ENCODE measurements around the gene ERICH3.

ERICH3 gene

GRCh38 chr1:74570797-74571492, 102.6 kb downstream of the ERICH3 start:
- H3K4ac ChIP-seq (ENCODE audit: low read length) = no peak overlapping the region
- peak overlapping the region; percentile 81 for H2AFZ ChIP-seq (ENCODE audit: low read length)
- H4K8ac ChIP-seq (ENCODE audit: low read depth, low read length) = no peak overlapping the region
- H3K36me3 ChIP-seq (replicated peaks in 1 of 2; ENCODE audit: control insufficient read depth in 2 of 2, insufficient read depth in 2 of 2, low read length in 2 of 2) = no peaks in the 10 kb centered on the region
- no CpG with 5 or more reads among the region's 14 CpGs for WGBS, 2 donors (ENCODE audit: extremely low coverage in 2 of 2, insufficient read length in 2 of 2, insufficient replicate concordance in 1 of 2)
- peaks cover 9 to 12% of the 10 kb centered on the region in 2 donors for H3K4me1 ChIP-seq (ENCODE audit: control insufficient read depth in 2 of 2, insufficient read depth in 1 of 2, low read depth in 1 of 2, low read length in 2 of 2)
- H2BK120ac ChIP-seq (ENCODE audit: low read depth, low read length) = no peak overlapping the region
- no peak overlapping the region for H3K9ac ChIP-seq (ENCODE audit: low read depth, low read length, poor library complexity)
- H3K9me3 ChIP-seq (replicated peaks in 1 of 2; ENCODE audit: control insufficient read depth in 2 of 2, insufficient read depth in 1 of 2, low read depth in 1 of 2, low read length in 2 of 2) = no peaks in the 10 kb centered on the region
- H3K79me1 ChIP-seq (ENCODE audit: low read depth, low read length) = no peaks in the 10 kb centered on the region
- no peak overlapping the region for H3K14ac ChIP-seq (ENCODE audit: low read length)
- no peak overlapping the region for H2BK15ac ChIP-seq (ENCODE audit: low read length)
- H3K4me2 ChIP-seq (ENCODE audit: insufficient read depth, low read length, poor library complexity, severe bottlenecking) = no peak overlapping the region
- H3K23ac ChIP-seq (ENCODE audit: low read depth, low read length, poor library complexity) = no peak overlapping the region
- no peaks in the 10 kb centered on the region for H3K27me3 ChIP-seq (ENCODE audit: control insufficient read depth in 3 of 3, insufficient read depth in 3 of 3, low read depth in 1 of 3, low read length in 3 of 3)
- H3K18ac ChIP-seq (ENCODE audit: low read length) = peak overlapping the region; percentile 21
- H2BK12ac ChIP-seq (ENCODE audit: low read length) = no peak overlapping the region
- no peak overlapping the region for H2BK5ac ChIP-seq (ENCODE audit: low read length)
- no peak overlapping the region for H3K4me3 ChIP-seq (ENCODE audit: low read length in 2 of 2)
- H2AK5ac ChIP-seq (ENCODE audit: low read depth, low read length) = no peak overlapping the region
- no peak for DNase-seq (ENCODE audit: low spot score)
- H3K27ac ChIP-seq (replicated peaks; ENCODE audit: low read length) = no peak overlapping the region
- H4K91ac ChIP-seq (ENCODE audit: low read depth, low read length, poor library complexity) = no peak overlapping the region

- DNase-seq (ENCODE audit: low spot score) = no peak
- Histone ChIP-seq H4K8ac (ENCODE audit: low read depth, low read length) (no peak overlapping the region), H2AFZ (ENCODE audit: low read length) (no peak overlapping the region), H2BK12ac (ENCODE audit: low read length) (no peak overlapping the region), H2BK5ac (ENCODE audit: low read length) (no peak overlapping the region), H3K36me3 (replicated peaks in 1 of 2; ENCODE audit: control insufficient read depth in 2 of 2, insufficient read depth in 2 of 2, low read length in 2 of 2) (no peaks in the 10 kb centered on the region), H2AK5ac (ENCODE audit: low read depth, low read length) (no peak overlapping the region), H2BK15ac (ENCODE audit: low read length) (no peak overlapping the region), H3K79me1 (ENCODE audit: low read depth, low read length) (no peaks in the 10 kb centered on the region), H3K4ac (ENCODE audit: low read length) (no peak overlapping the region), H3K4me1 (ENCODE audit: control insufficient read depth in 2 of 2, insufficient read depth in 1 of 2, low read depth in 1 of 2, low read length in 2 of 2) (peaks cover 0 to 2% of the 10 kb centered on the region in 2 donors), H3K9me3 (replicated peaks in 1 of 2; ENCODE audit: control insufficient read depth in 2 of 2, insufficient read depth in 1 of 2, low read depth in 1 of 2, low read length in 2 of 2) (no peaks in the 10 kb centered on the region), H3K4me3 (ENCODE audit: low read length in 2 of 2) (no peak overlapping the region), H3K27ac (replicated peaks; ENCODE audit: low read length) (no peak overlapping the region), H3K27me3 (ENCODE audit: control insufficient read depth in 3 of 3, insufficient read depth in 3 of 3, low read depth in 1 of 3, low read length in 3 of 3) (no peaks in the 10 kb centered on the region), H2BK120ac (ENCODE audit: low read depth, low read length) (no peak overlapping the region), H3K4me2 (ENCODE audit: insufficient read depth, low read length, poor library complexity, severe bottlenecking) (no peak overlapping the region), H4K91ac (ENCODE audit: low read depth, low read length, poor library complexity) (no peak overlapping the region), H3K14ac (ENCODE audit: low read length) (no peak overlapping the region), H3K23ac (ENCODE audit: low read depth, low read length, poor library complexity) (no peak overlapping the region), H3K9ac (ENCODE audit: low read depth, low read length, poor library complexity) (no peak overlapping the region), H3K18ac (ENCODE audit: low read length) (no peak overlapping the region)
- no CpG with 5 or more reads among the region's 2 CpGs for WGBS, 2 donors (ENCODE audit: extremely low coverage in 2 of 2, insufficient read length in 2 of 2, insufficient replicate concordance in 1 of 2)
These were observed 123.7 kb downstream of the ERICH3 start for GRCh38 chr1:74549932-74550331.

GRCh38 chr1:74548961-74549750, 124.4 kb downstream of the ERICH3 start:
- H3K18ac ChIP-seq (ENCODE audit: low read length) = no peak overlapping the region
- H3K36me3 ChIP-seq (replicated peaks in 1 of 2; ENCODE audit: control insufficient read depth in 2 of 2, insufficient read depth in 2 of 2, low read length in 2 of 2) = no peaks in the 10 kb centered on the region
- DNase-seq (ENCODE audit: low spot score) = no peak
- no peak overlapping the region for H3K23ac ChIP-seq (ENCODE audit: low read depth, low read length, poor library complexity)
- H3K79me1 ChIP-seq (ENCODE audit: low read depth, low read length) = no peaks in the 10 kb centered on the region
- no peak overlapping the region for H3K4me2 ChIP-seq (ENCODE audit: insufficient read depth, low read length, poor library complexity, severe bottlenecking)
- no peak overlapping the region for H3K9ac ChIP-seq (ENCODE audit: low read depth, low read length, poor library complexity)
- WGBS, 2 donors (ENCODE audit: extremely low coverage in 2 of 2, insufficient read length in 2 of 2, insufficient replicate concordance in 1 of 2) = no CpG with 5 or more reads among the region's 4 CpGs
- H3K14ac ChIP-seq (ENCODE audit: low read length) = no peak overlapping the region
- no peak overlapping the region for H2BK12ac ChIP-seq (ENCODE audit: low read length)
- no peak overlapping the region for H3K4me3 ChIP-seq (ENCODE audit: low read length in 2 of 2)
- H3K4ac ChIP-seq (ENCODE audit: low read length) = no peak overlapping the region
- H2BK15ac ChIP-seq (ENCODE audit: low read length) = no peak overlapping the region
- no peak overlapping the region for H4K8ac ChIP-seq (ENCODE audit: low read depth, low read length)
- H3K27me3 ChIP-seq (ENCODE audit: control insufficient read depth in 3 of 3, insufficient read depth in 3 of 3, low read depth in 1 of 3, low read length in 3 of 3) = no peaks in the 10 kb centered on the region
- no peak overlapping the region for H3K27ac ChIP-seq (replicated peaks; ENCODE audit: low read length)
- no peak overlapping the region for H2AFZ ChIP-seq (ENCODE audit: low read length)
- H3K4me1 ChIP-seq (ENCODE audit: control insufficient read depth in 2 of 2, insufficient read depth in 1 of 2, low read depth in 1 of 2, low read length in 2 of 2) = peaks cover 0 to 2% of the 10 kb centered on the region in 2 donors
- no peaks in the 10 kb centered on the region for H3K9me3 ChIP-seq (replicated peaks in 1 of 2; ENCODE audit: control insufficient read depth in 2 of 2, insufficient read depth in 1 of 2, low read depth in 1 of 2, low read length in 2 of 2)
- H2AK5ac ChIP-seq (ENCODE audit: low read depth, low read length) = no peak overlapping the region
- H2BK5ac ChIP-seq (ENCODE audit: low read length) = no peak overlapping the region
- no peak overlapping the region for H4K91ac ChIP-seq (ENCODE audit: low read depth, low read length, poor library complexity)
- H2BK120ac ChIP-seq (ENCODE audit: low read depth, low read length) = no peak overlapping the region

- no peak overlapping the region for H3K4ac ChIP-seq (ENCODE audit: low read length)
- H4K8ac ChIP-seq (ENCODE audit: low read depth, low read length) = no peak overlapping the region
- H3K23ac ChIP-seq (ENCODE audit: low read depth, low read length, poor library complexity) = no peak overlapping the region
- no peaks in the 10 kb centered on the region for H3K36me3 ChIP-seq (replicated peaks in 1 of 2; ENCODE audit: control insufficient read depth in 2 of 2, insufficient read depth in 2 of 2, low read length in 2 of 2)
- H3K4me1 ChIP-seq (ENCODE audit: control insufficient read depth in 2 of 2, insufficient read depth in 1 of 2, low read depth in 1 of 2, low read length in 2 of 2) = peaks cover 0 to 2% of the 10 kb centered on the region in 2 donors
- no peak overlapping the region for H3K27ac ChIP-seq (replicated peaks; ENCODE audit: low read length)
- H4K91ac ChIP-seq (ENCODE audit: low read depth, low read length, poor library complexity) = no peak overlapping the region
- no peak for DNase-seq (ENCODE audit: low spot score)
- H2AFZ ChIP-seq (ENCODE audit: low read length) = no peak overlapping the region
- H2BK15ac ChIP-seq (ENCODE audit: low read length) = no peak overlapping the region
- no peak overlapping the region for H3K9ac ChIP-seq (ENCODE audit: low read depth, low read length, poor library complexity)
- no peaks in the 10 kb centered on the region for H3K79me1 ChIP-seq (ENCODE audit: low read depth, low read length)
- H3K4me2 ChIP-seq (ENCODE audit: insufficient read depth, low read length, poor library complexity, severe bottlenecking) = no peak overlapping the region
- H3K14ac ChIP-seq (ENCODE audit: low read length) = no peak overlapping the region
- H3K18ac ChIP-seq (ENCODE audit: low read length) = no peak overlapping the region
- H2BK12ac ChIP-seq (ENCODE audit: low read length) = no peak overlapping the region
- H3K9me3 ChIP-seq (replicated peaks in 1 of 2; ENCODE audit: control insufficient read depth in 2 of 2, insufficient read depth in 1 of 2, low read depth in 1 of 2, low read length in 2 of 2) = no peaks in the 10 kb centered on the region
- WGBS, 2 donors (ENCODE audit: extremely low coverage in 2 of 2, insufficient read length in 2 of 2, insufficient replicate concordance in 1 of 2) = no CpG with 5 or more reads among the region's 2 CpGs
- no peaks in the 10 kb centered on the region for H3K27me3 ChIP-seq (ENCODE audit: control insufficient read depth in 3 of 3, insufficient read depth in 3 of 3, low read depth in 1 of 3, low read length in 3 of 3)
- no peak overlapping the region for H2AK5ac ChIP-seq (ENCODE audit: low read depth, low read length)
- no peak overlapping the region for H2BK120ac ChIP-seq (ENCODE audit: low read depth, low read length)
- no peak overlapping the region for H3K4me3 ChIP-seq (ENCODE audit: low read length in 2 of 2)
- H2BK5ac ChIP-seq (ENCODE audit: low read length) = no peak overlapping the region
These were observed 127.8 kb downstream of the ERICH3 start for GRCh38 chr1:74545821-74546220.

Measured in neuronal stem cell (in vitro differentiated cells).